ENCODE data around the gene SLC35G2.
"Not testable (repeated sequence)": the region's sequence is repeated elsewhere in the genome, so short reads cannot be mapped to it uniquely, and the experiment has no call there.

Gene SLC35G2

DNA sequence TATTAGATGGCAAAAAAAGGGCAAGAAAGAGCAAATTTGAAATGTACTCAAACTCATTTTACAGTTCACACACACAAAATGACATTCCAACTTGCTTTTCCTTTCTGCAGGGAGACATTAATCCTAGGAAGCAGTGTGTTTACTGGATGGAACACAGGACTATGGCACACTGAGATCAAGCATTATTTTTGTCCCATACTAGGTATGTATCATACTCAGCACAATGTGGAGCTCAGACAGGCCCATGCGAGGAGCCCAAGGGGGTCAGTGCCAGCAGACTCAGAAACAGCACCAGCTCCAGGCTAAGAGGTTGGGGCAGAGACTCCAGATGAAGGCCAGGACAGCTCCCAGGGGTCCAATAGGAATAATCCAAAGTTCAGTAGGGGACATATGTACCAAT, 30.8 kb upstream of the SLC35G2 start:
- no peak for DNase-seq (ENCODE audit: extremely low read depth, low read depth)
- TF ChIP-seq, protein P1, sequence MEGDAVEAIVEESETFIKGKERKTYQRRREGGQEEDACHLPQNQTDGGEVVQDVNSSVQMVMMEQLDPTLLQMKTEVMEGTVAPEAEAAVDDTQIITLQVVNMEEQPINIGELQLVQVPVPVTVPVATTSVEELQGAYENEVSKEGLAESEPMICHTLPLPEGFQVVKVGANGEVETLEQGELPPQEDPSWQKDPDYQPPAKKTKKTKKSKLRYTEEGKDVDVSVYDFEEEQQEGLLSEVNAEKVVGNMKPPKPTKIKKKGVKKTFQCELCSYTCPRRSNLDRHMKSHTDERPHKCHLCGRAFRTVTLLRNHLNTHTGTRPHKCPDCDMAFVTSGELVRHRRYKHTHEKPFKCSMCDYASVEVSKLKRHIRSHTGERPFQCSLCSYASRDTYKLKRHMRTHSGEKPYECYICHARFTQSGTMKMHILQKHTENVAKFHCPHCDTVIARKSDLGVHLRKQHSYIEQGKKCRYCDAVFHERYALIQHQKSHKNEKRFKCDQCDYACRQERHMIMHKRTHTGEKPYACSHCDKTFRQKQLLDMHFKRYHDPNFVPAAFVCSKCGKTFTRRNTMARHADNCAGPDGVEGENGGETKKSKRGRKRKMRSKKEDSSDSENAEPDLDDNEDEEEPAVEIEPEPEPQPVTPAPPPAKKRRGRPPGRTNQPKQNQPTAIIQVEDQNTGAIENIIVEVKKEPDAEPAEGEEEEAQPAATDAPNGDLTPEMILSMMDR (IDR thresholded peaks at IDR 0.05; ENCODE audit: low read depth, low read length, missing control alignments) = no peak
- no peak overlapping the region for H3K4me3 ChIP-seq (replicated peaks; ENCODE audit: low read depth, low read length)

DNA sequence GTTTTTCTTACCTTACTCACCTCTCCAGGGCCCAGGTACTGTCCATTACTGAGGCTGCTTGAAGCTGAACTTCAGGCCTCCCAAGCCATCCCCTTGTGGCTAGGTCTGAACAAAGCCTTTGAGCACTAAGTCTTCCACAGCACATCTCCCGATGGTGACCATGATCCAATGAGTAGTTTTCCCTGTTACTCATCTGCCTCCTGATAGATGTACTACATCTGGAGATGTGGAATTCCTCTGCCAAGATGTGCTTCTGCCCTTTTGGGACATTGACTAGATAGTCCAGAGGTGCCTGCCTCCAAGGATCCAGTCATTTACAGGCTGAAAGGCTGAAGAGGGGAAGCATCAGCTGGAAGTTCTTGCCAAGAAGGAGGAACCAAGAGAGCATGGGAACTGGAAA, 28.9 kb upstream of the SLC35G2 start:
- H3K4me3 ChIP-seq (replicated peaks; ENCODE audit: low read depth, low read length) = no peak overlapping the region
- no peak for DNase-seq (ENCODE audit: extremely low read depth, low read depth)
- TF ChIP-seq, protein P1 (IDR thresholded peaks at IDR 0.05; ENCODE audit: low read depth, low read length, missing control alignments) = no peak

DNA sequence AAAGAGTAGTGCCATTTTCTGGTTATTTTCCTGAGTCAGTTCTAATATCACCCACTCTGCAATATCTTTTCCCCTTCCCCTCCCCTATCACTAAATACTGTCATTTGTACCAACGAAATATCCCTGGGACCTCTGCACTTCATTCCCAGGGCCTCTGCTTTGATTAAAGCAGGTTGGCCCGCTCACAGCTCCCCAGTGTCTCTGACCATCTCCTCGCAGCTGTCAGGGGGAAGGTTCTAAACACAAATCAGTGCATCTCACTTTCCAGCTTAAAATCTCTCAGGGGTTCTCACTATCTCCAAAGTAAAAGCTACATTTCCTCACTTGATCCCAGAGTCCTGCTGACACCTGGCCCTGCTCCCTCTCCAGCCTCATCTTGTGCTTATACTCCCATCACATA, 28.1 kb upstream of the SLC35G2 start:
- no peak for DNase-seq (ENCODE audit: extremely low read depth, low read depth)
- no peak overlapping the region for H3K4me3 ChIP-seq (replicated peaks; ENCODE audit: low read depth, low read length)
- TF ChIP-seq, protein P1 (IDR thresholded peaks at IDR 0.05; ENCODE audit: low read depth, low read length, missing control alignments) = no peak

DNA sequence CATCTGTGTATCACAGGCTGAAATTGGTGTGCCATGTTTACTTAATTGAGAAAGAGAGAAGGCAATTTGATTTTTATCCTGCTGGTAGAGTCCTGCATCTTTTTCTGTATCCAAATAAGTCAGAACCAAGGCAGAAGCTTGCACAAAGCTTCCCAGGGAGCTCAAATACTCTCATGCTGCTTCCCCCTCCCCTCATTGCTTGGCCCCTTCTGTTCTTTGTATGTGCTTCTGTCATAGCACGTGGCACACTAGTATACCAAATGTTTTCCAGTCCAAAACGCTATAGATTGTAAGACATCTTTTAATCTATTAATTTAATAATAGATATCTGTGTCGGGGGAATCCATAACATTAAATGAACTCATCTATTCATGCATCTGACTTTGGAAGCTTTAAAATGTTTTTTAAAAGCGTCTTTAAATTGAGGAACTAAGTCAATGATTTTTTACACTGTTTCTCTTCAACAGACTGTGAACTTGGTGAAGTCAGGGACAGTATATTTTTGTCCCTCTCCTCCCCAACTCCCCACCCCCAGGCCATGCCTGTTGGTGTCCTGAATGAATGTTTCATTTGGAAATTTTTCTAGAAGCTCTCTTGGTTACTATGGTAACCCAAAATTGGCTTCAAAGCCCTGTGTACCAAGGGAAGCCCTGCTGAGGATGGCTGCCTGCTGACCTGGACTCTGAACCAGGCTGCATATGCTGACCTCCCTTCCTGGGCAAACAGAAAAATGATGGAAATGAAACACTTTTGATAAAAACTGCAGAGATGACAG, 26.2 kb upstream of the SLC35G2 start:
- H3K4me3 ChIP-seq (replicated peaks; ENCODE audit: low read depth, low read length) = no peak overlapping the region
- TF ChIP-seq, protein P1 (IDR thresholded peaks at IDR 0.05; ENCODE audit: low read depth, low read length, missing control alignments) = no peak
- DNase-seq (ENCODE audit: extremely low read depth, low read depth) = no peak

DNA sequence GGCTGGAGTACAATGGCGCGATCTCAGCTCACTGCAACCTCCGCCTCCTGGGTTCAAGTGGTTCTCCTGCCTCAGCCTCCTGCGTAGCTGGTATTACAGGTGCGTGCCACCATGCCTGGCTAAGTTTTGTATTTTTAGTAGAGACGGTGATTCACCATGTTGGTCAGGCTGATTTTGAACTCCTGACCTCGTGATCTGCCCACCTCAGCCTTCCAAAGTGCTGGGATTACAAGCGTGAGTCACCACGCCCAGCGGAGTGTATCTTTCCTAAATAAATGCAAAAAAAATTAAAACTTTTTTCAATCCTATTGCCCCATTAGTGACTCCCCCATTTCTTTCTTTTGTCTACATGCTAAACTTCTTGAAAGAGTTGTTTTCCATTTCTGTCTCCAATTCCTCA, 17.8 kb upstream of the SLC35G2 start:
- not testable (repeated sequence) for DNase-seq (ENCODE audit: extremely low read depth, low read depth); H3K4me3 ChIP-seq (replicated peaks; ENCODE audit: low read depth, low read length)

DNA sequence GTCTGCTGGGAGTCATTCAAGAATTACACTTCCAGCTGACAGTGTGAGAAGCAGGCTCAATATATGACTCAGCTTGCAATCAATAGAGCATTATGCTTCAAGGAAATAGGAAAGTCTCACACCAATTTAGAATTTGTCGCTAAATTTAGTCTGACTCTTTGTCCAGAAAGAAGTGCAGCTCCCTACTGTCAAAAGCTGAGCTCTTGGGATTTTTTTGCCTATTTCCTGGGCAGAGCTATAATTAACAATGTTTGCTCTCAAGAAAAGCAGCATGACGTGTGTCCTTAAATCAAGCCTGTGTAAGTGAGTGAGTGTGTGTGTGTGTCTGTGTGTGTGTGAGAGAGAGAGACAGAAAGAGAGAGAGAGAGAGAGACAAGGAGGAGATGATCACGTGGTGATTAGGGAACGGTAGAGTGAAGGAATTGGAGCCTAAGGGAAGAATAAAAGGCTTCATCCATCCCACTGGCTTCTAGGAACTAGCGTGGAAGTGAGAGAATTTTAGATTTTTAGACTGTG, 16.4 kb upstream of the SLC35G2 start:
- TF ChIP-seq, protein P1 (IDR thresholded peaks at IDR 0.05; ENCODE audit: low read depth, low read length, missing control alignments) = no peak
- H3K4me3 ChIP-seq (replicated peaks; ENCODE audit: low read depth, low read length) = no peak overlapping the region
- DNase-seq (ENCODE audit: extremely low read depth, low read depth) = no peak

DNA sequence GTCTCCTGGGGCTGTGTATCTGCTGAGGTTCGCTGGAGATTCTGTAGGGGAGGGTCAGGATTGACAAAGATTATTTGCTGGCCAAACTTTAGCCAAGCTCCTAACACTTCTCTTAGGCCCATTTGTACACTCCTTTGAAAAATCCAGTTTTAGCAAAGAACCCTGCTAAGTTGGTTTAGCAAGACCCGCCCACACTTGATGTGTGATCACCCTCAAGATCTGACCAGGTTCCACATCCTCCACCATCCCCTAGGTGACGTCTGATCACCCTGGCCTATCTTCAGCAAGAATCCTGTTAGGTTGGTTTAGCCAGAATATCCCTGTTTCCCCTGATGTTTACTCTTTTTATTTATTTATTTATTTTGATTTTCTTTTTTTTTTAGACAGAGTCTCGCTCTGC, 14.8 kb upstream of the SLC35G2 start:
- no peak for DNase-seq (ENCODE audit: extremely low read depth, low read depth)
- no peak overlapping the region for H3K4me3 ChIP-seq (replicated peaks; ENCODE audit: low read depth, low read length)
- TF ChIP-seq, protein P1 (IDR thresholded peaks at IDR 0.05; ENCODE audit: low read depth, low read length, missing control alignments) = no peak
